Type B pancreatic cell (in vitro differentiated cells): ENCODE results near the gene NCK1. TPM values are rescaled to one million over a fixed set of nuclear protein-coding genes. Genes with fewer than 3 reads are reported as not detected.

Experiments
- DNase-seq: peaks from one replicate; pipeline ENCODE4 v3.0.0; 2021; ENCODE audit warnings: mixed read lengths; ENCODE audit not compliant: unreplicated experiment; ENCODE audit errors: extremely low spot score
- H3K27ac Mint-ChIP-seq: 2 replicates; pipeline ENCODE4 v1.8.0; 2021; ENCODE audit warnings: mild to moderate bottlenecking, mixed read lengths
- H3K27me3 Mint-ChIP-seq: 2 replicates; pipeline ENCODE4 v1.8.0; 2021; ENCODE audit warnings: mixed read lengths
- H3K36me3 Mint-ChIP-seq: 2 replicates; pipeline ENCODE4 v1.8.0; 2021; ENCODE audit warnings: mixed read lengths
- H3K4me1 Mint-ChIP-seq: one replicate; pipeline ENCODE4 v1.8.0; 2021; ENCODE audit warnings: mixed read lengths; ENCODE audit not compliant: unreplicated experiment
- H3K4me3 Mint-ChIP-seq: 2 replicates; pipeline ENCODE4 v1.8.0; 2021; ENCODE audit warnings: mild to moderate bottlenecking, mixed read lengths
- H3K9me3 Mint-ChIP-seq: 2 replicates; pipeline ENCODE4 v1.8.0; 2021; ENCODE audit warnings: mixed read lengths
- long read RNA-seq: library from polyadenylated mRNA; unstranded; transcript quantifications from one replicate; pipeline ENCODE4 v2.0.0, GENCODE V29; 2020
- total RNA-seq: library from RNA; stranded (reverse); gene quantifications from 2 replicates; pipeline ENCODE4 v1.2.1, GENCODE V29; 2021; ENCODE audit warnings: low replicate concordance
- TF ChIP-seq, protein P1 (sequence below): fragments of 200-600 bp; sonication (generic); conservative IDR thresholded peaks from 2 replicates; pipeline ENCODE4 v1.5.0; 2021; ENCODE audit warnings: antibody characterized with exemption, mild to moderate bottlenecking

Gene NCK1
- total RNA-seq, result 24.3 and 28.6 TPM in 2 replicates
- long read RNA-seq, transcript NCK1-207 (4 exons, 1,971 nt), result minor isoform, 11 of 72 reads
- long read RNA-seq, transcript NCK1-204 (3 exons, 2,403 nt), result minor isoform, 7 of 72 reads
- long read RNA-seq, transcript NCK1-201 (4 exons, 1,937 nt), result major isoform, 50 of 72 reads
- long read RNA-seq, partial matches to known transcripts, result 2 of 72 reads
- long read RNA-seq, other reads (novel, unspliced or antisense), result 2 of 72 reads

DNA sequence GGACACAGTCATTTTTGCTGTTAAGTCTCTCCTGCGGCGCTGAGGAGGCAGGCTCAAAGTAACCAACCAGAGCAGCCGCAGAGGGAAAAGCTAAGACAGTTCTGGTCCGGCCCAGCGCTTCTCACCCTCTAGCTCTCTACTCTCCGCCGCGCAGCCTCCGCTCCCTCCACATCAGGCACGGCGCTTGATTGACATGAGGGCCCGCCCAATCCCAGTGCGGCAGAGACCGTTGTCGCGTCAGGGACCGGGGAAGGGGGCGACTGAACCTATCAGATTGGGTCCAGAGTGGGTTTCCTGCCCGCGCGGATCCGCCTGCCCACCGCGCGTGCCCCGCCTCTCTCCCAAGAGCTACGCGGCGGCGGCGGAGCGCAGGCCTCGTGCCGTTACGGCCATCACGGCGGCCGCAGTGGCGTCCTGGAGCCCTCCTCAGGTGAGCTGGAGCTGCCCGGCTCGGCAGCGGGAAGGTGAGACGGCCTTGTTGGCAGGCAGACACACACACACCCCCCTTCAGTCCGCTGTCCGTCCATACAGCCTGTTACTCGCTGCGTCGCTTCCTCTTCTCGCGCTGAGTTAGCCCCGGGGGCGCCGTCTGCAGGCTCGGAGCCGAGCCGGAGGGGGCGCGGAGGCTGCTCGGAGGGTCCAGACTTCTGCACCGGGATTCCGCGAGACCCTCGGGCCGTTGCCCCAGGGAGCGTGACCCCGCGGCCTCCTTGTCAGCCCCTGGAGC is at the start of gene NCK1:
Gene NCK1, plus strand, starts transcription at position 319 of the 727 bp plus-strand sequence. CDS start 65,794 bp downstream, outside the sequence.
- Mint-ChIP-seq H3K27me3 (no peaks in the 10 kb centered on the region), H3K4me3 (peak within 1 kb of the TSS; percentile 91), H3K9me3 (no peaks in the 10 kb centered on the region), H3K27ac (peak within 1 kb of the TSS; percentile 95), H3K4me1 (peaks cover 23% of the 10 kb centered on the region), H3K36me3 (peaks cover 7% of the 10 kb centered on the region)
- TF ChIP-seq, protein P1, sequence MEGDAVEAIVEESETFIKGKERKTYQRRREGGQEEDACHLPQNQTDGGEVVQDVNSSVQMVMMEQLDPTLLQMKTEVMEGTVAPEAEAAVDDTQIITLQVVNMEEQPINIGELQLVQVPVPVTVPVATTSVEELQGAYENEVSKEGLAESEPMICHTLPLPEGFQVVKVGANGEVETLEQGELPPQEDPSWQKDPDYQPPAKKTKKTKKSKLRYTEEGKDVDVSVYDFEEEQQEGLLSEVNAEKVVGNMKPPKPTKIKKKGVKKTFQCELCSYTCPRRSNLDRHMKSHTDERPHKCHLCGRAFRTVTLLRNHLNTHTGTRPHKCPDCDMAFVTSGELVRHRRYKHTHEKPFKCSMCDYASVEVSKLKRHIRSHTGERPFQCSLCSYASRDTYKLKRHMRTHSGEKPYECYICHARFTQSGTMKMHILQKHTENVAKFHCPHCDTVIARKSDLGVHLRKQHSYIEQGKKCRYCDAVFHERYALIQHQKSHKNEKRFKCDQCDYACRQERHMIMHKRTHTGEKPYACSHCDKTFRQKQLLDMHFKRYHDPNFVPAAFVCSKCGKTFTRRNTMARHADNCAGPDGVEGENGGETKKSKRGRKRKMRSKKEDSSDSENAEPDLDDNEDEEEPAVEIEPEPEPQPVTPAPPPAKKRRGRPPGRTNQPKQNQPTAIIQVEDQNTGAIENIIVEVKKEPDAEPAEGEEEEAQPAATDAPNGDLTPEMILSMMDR, result peak; percentile 51
- DNase-seq, result peak; percentile 98

DNA sequence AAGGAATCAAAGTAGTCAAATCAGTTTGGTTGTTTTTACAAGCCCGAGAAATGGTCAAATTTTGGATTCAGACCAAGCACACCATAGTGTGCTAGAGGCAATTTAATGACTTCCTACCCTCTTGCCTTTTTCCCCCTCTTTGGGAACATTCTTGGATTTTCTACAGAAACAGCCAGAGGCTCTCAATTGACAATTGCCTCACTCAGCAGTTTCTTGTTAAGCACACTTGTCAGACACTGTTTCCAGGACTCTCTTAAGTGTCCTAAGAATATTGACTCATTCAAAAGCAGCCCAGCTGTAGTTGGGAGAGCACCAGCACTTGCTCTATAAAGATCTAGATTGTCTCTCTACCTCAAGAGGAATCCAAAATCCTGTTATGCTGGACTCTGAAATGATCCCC is 44.6 kb upstream of the NCK1 start:
- Mint-ChIP-seq H3K27ac (peak overlapping the region; percentile 23), H3K9me3 (peaks cover under 1% of the 10 kb centered on the region), H3K4me3 (peak overlapping the region; percentile 94), H3K4me1 (peaks cover 24% of the 10 kb centered on the region), H3K36me3 (no peaks in the 10 kb centered on the region), H3K27me3 (peaks cover 39% of the 10 kb centered on the region)
- TF ChIP-seq, protein P1, result no peak
- DNase-seq, result no peak

DNA sequence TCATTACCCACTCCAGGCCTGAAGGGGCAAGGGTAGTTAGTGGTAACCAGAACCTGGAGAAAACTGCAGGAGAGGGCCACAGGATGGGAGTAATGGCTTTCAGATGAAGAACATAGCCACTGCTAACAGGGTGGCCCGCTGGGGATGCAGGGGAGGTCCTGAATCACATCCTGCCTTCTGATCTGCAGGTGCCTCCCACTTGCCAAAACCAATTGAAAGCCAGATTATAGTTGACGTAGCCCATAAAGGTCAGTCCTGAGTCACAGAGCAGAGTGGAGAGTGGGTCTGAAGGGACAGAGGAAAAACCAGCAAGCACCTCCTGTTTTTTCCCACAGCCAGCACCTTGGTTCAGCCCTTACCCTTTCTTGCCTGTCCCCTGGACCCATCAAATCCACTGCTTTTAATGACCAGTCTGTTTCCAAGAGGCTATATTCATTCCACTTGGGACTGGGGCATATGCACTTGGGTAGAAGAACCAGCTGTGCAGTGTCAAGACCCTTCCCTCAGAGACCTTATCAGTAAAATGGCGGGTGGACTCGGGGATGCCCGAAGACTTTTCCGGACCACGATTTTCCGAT is 43.7 kb upstream of the NCK1 start:
- no peak for DNase-seq
- Mint-ChIP-seq H3K4me3 (peak overlapping the region; percentile 94), H3K9me3 (peaks cover 5% of the 10 kb centered on the region), H3K36me3 (no peaks in the 10 kb centered on the region), H3K27me3 (peaks cover 39% of the 10 kb centered on the region), H3K27ac (peak overlapping the region; percentile 86), H3K4me1 (peaks cover 24% of the 10 kb centered on the region)
- TF ChIP-seq, protein P1, result no peak

DNA sequence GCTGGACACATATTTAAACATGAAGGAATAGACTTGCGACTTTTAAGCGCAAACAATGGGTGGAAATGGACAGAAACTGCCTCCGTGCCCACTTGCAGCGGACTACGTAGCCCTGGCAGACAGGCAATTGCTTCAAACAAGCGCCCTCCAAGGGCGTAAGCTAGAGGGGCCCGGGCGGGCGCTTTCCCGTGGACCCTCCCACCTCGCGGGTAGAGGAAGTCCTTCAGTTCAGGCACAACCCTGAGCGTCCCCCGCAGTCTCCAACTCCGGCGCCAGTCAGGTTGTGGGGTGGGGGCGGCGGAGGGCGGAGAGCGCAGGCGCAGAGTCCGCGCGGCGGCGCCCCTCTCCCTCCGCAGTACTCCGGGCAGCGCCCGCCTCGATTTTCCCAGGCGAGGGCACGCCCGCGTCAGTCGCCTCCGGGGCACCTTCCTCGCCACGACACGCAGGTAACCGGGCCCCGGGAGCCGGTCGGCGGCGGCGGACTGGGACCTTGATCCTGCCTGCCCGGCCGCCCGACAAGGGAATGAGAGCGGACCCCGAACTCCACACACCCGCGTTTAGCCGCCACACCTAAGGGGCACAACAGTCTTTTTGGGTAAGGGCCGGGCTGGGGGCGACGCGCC is 43.1 kb upstream of the NCK1 start, which contains the start of gene SLC35G2:
Gene SLC35G2, plus strand, starts transcription at position 358 of the 623 bp plus-strand sequence. CDS start 35,335 bp downstream, outside the sequence.
- peaks cover 39% of the 10 kb centered on the region for H3K27me3 Mint-ChIP-seq
- TF ChIP-seq, protein P1, result no peak
- H3K9me3 Mint-ChIP-seq, result peaks cover 5% of the 10 kb centered on the region
- H3K4me1 Mint-ChIP-seq, result peaks cover 24% of the 10 kb centered on the region
- H3K4me3 Mint-ChIP-seq, result peak within 1 kb of the TSS; percentile 94
- H3K36me3 Mint-ChIP-seq, result no peaks in the 10 kb centered on the region
- DNase-seq, result peak; percentile 79
- peak within 1 kb of the TSS; percentile 86 for H3K27ac Mint-ChIP-seq

DNA sequence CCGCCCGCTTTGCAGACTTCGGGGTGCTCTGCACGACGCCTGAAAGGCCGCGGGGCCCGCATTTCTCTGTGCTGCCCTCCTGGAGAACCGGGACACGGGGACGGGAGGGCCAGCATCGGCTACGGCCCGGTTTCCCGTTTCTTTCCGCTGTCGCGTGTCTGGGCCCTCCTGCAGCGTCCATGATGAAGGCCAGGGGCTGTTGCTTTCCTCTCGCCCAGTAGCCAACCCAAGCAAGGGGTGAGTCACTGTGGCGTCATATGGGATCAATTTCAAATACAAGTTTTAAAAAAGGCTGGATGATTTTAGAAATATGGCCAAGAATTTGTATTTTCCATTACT is 42.6 kb upstream of the NCK1 start:
- peak overlapping the region; percentile 92 for H3K4me3 Mint-ChIP-seq
- peak overlapping the region; percentile 73 for H3K27ac Mint-ChIP-seq
- peaks cover 5% of the 10 kb centered on the region for H3K9me3 Mint-ChIP-seq
- H3K4me1 Mint-ChIP-seq, result peaks cover 24% of the 10 kb centered on the region
- TF ChIP-seq, protein P1, result no peak
- peaks cover 39% of the 10 kb centered on the region for H3K27me3 Mint-ChIP-seq
- no peak for DNase-seq
- H3K36me3 Mint-ChIP-seq, result no peaks in the 10 kb centered on the region
